ENCODE data around the gene ACBD6. TPM values are rescaled to one million over a fixed set of nuclear protein-coding genes. Genes with fewer than 3 reads are reported as not detected.

Gene ACBD6
- total RNA-seq, 1 donor from 2014 or later = 57.5 TPM

DNA sequence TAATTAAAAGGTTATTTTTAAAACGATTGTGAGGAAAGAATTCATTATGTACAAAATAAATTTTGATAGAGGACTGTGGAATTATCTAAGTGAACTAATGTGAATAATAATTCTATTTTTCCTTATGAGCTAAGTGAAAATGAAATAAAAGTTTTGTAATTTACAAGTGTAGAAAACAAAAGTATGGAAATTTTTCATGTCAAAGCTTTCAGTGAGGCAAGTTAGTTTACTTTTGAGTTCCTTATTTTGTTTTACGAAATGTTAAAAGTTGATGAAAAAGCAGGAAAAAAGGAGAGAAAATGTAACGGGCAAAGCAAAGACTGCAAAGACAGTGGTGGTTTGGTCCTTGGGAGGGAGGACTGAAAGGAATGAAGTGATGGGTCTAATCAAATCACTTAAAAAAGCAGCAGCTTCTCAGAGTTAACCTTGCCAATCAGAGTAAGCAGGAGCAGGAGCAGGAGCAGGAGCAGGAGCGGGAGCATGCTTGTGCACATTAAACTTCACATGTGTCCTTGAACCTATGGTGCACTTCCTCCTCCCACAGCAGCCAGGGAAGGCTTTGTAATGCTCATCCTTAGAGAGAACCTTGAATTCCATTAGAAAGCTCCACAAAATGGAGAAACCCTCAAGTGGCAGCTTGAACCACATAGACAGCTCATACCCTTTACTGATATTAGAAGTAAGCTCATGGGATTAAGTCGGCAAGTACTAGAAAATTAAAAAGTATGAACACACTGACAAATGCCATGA lies 139.0 kb downstream of the ACBD6 start:
- Mint-ChIP-seq H3K36me3 (ENCODE audit: unreplicated experiment) (peaks cover 1% of the 10 kb centered on the region), H3K4me1 (ENCODE audit: unreplicated experiment) (peaks cover 40% of the 10 kb centered on the region), H3K27ac (ENCODE audit: unreplicated experiment) (no peak overlapping the region), H3K4me3 (ENCODE audit: unreplicated experiment) (no peak overlapping the region), H3K9me3 (ENCODE audit: unreplicated experiment) (no peaks in the 10 kb centered on the region), H3K27me3 (ENCODE audit: unreplicated experiment) (no peaks in the 10 kb centered on the region)
- no peak for DNase-seq (ENCODE audit: extremely low spot score, unreplicated experiment)
- TF ChIP-seq, protein P1, sequence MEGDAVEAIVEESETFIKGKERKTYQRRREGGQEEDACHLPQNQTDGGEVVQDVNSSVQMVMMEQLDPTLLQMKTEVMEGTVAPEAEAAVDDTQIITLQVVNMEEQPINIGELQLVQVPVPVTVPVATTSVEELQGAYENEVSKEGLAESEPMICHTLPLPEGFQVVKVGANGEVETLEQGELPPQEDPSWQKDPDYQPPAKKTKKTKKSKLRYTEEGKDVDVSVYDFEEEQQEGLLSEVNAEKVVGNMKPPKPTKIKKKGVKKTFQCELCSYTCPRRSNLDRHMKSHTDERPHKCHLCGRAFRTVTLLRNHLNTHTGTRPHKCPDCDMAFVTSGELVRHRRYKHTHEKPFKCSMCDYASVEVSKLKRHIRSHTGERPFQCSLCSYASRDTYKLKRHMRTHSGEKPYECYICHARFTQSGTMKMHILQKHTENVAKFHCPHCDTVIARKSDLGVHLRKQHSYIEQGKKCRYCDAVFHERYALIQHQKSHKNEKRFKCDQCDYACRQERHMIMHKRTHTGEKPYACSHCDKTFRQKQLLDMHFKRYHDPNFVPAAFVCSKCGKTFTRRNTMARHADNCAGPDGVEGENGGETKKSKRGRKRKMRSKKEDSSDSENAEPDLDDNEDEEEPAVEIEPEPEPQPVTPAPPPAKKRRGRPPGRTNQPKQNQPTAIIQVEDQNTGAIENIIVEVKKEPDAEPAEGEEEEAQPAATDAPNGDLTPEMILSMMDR (IDR thresholded peaks at IDR 0.05) = no peak

DNA sequence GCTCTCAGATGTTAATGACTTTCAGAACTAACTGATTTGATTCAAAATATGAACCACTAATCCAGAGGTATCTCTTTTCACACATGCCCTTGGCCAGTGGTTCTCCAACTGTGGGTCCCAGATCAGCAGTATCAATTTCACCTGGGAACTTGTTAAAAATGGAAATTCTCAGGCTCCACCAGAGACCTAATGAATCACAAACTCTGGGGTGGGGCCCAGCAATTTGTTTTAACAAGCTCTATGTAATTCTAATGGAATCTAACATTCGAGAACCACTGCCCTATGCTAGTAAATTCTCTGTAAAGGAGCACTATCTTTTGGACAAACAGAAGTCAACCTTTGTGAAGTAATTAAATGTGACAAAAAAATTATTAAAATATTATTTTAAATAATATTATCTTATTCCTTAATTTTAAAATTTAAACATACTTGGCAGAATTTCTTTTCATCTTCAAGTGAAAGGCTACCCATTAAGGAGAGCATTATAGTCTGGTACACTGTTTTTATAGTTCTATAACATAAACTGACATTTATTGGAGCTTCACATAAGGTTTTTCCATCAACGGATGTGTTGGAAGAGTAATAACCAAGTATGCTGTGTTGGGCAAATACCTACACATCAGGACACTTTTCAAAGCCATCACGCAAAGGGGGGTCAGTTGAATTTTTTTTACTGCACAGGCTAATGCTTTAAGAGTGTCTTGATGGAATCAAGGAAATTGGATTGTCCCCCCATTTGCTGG lies 141.9 kb downstream of the ACBD6 start:
- Mint-ChIP-seq H3K36me3 (ENCODE audit: unreplicated experiment) (no peaks in the 10 kb centered on the region), H3K27me3 (ENCODE audit: unreplicated experiment) (no peaks in the 10 kb centered on the region), H3K4me1 (ENCODE audit: unreplicated experiment) (peaks cover 34% of the 10 kb centered on the region), H3K4me3 (ENCODE audit: unreplicated experiment) (no peak overlapping the region), H3K27ac (ENCODE audit: unreplicated experiment) (peak overlapping the region; percentile 62), H3K9me3 (ENCODE audit: unreplicated experiment) (no peaks in the 10 kb centered on the region)
- TF ChIP-seq, protein P1 (IDR thresholded peaks at IDR 0.05) = no peak
- DNase-seq (ENCODE audit: extremely low spot score, unreplicated experiment) = no peak

DNA sequence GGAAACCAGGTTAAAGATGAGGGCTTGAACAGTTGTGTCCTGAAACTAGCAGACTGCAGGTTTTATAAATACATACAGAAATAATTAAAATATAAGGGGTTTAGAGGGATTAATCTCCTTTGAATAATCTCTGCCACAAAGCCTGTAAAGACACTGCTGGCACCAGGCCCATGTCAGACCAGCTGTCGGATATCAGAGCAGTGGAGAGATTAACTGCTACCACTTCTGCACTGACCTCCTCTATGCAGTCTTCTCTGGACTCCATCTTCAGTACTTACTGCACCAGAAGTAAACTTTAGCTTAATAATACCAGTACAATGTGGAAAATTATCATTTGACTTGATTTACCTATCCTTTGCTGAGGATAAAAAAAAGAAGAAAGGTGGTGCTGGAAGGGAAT lies 143.7 kb downstream of the ACBD6 start:
- no peaks in the 10 kb centered on the region for H3K9me3 Mint-ChIP-seq (ENCODE audit: unreplicated experiment)
- DNase-seq (ENCODE audit: extremely low spot score, unreplicated experiment) = no peak
- no peaks in the 10 kb centered on the region for H3K36me3 Mint-ChIP-seq (ENCODE audit: unreplicated experiment)
- no peaks in the 10 kb centered on the region for H3K27me3 Mint-ChIP-seq (ENCODE audit: unreplicated experiment)
- TF ChIP-seq, protein P1 (IDR thresholded peaks at IDR 0.05) = no peak
- no peak overlapping the region for H3K4me3 Mint-ChIP-seq (ENCODE audit: unreplicated experiment)
- H3K4me1 Mint-ChIP-seq (ENCODE audit: unreplicated experiment) = peaks cover 34% of the 10 kb centered on the region
- no peak overlapping the region for H3K27ac Mint-ChIP-seq (ENCODE audit: unreplicated experiment)

DNA sequence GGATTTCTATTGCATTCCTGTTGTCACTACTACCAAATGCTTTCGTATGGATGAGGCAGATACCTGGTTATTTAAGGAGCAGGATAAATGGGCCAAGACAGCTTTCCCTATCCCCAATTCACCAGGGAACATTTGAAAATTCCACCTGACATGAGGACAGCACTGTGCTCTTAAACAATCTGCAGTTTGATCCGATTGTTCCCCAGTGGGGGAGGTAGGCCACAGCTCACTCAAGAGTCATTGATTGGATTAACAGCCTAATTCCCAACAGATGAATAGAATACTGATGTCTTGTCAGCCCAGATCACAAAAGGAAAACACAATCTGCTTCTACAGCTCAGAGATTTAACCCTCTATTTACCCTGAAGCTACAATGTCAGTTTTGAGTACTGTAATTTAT lies 148.4 kb downstream of the ACBD6 start:
- Mint-ChIP-seq H3K27me3 (ENCODE audit: unreplicated experiment) (no peaks in the 10 kb centered on the region), H3K4me3 (ENCODE audit: unreplicated experiment) (no peak overlapping the region), H3K36me3 (ENCODE audit: unreplicated experiment) (no peaks in the 10 kb centered on the region), H3K4me1 (ENCODE audit: unreplicated experiment) (peaks cover 7% of the 10 kb centered on the region), H3K9me3 (ENCODE audit: unreplicated experiment) (no peaks in the 10 kb centered on the region), H3K27ac (ENCODE audit: unreplicated experiment) (no peak overlapping the region)
- TF ChIP-seq, protein P1 (IDR thresholded peaks at IDR 0.05) = no peak
- DNase-seq (ENCODE audit: extremely low spot score, unreplicated experiment) = no peak

DNA sequence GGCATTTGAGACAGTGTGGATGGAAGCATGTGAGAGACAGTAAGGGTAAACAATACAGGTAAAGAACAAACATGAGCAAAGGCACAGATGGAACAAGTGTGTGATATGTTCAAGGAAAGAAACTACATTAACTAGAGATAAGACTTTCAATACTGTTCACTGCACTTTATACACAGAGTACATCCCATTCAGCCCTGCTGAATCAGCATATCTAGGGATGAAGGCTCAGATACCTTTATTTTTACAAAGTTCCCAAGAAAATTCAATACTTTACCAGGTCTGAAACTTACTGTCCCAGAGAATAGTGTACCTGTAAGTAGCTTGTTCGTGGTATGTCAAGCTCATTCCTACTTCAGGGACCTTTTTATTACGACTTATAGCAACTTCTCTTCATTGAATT lies 149.8 kb downstream of the ACBD6 start:
- TF ChIP-seq, protein P1 (IDR thresholded peaks at IDR 0.05) = no peak
- Mint-ChIP-seq H3K4me3 (ENCODE audit: unreplicated experiment) (no peak overlapping the region), H3K27me3 (ENCODE audit: unreplicated experiment) (no peaks in the 10 kb centered on the region), H3K36me3 (ENCODE audit: unreplicated experiment) (no peaks in the 10 kb centered on the region), H3K4me1 (ENCODE audit: unreplicated experiment) (no peaks in the 10 kb centered on the region), H3K27ac (ENCODE audit: unreplicated experiment) (no peak overlapping the region), H3K9me3 (ENCODE audit: unreplicated experiment) (no peaks in the 10 kb centered on the region)
- DNase-seq (ENCODE audit: extremely low spot score, unreplicated experiment) = no peak

Measured in osteocyte (in vitro differentiated cells).